ENCODE results near the gene MAGEE1. TPM values are rescaled to one million over a fixed set of nuclear protein-coding genes. Genes with fewer than 3 reads are reported as not detected.

MAGEE1 gene
- total RNA-seq, 1 donor from 2014 or later: 0.53 TPM

DNA sequence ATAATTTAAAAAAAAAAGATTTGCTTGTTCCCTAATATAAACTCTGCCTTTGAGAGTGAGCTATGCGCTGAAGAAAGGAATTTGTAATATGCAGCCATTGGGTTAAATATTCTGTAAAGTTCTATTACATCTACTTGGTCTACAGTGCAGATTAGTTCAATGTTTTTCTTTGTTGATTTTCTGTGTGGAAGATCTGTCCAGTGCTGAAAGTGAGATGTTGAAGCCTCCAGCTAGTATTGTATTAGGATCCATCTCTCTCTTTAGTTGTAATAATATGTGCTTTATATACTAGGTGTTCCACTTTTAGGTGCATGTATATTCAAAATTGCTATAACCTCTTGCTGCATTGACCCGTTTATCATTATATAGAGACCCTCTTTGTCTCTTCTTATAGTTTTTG lies 49.8 kb downstream of the MAGEE1 start:
- DNase-seq (ENCODE audit: low read depth): no peak
- H3K36me3 ChIP-seq (ENCODE audit: control insufficient read depth, insufficient read depth, low read length): no peaks in the 10 kb centered on the region
- no peak for FAIRE-seq
- no peaks in the 10 kb centered on the region for H3K27me3 ChIP-seq (ENCODE audit: control insufficient read depth, insufficient read depth, low read length)
- H3K4me3 ChIP-seq (ENCODE audit: low read depth, low read length): no peak overlapping the region
- TF ChIP-seq, protein P1, sequence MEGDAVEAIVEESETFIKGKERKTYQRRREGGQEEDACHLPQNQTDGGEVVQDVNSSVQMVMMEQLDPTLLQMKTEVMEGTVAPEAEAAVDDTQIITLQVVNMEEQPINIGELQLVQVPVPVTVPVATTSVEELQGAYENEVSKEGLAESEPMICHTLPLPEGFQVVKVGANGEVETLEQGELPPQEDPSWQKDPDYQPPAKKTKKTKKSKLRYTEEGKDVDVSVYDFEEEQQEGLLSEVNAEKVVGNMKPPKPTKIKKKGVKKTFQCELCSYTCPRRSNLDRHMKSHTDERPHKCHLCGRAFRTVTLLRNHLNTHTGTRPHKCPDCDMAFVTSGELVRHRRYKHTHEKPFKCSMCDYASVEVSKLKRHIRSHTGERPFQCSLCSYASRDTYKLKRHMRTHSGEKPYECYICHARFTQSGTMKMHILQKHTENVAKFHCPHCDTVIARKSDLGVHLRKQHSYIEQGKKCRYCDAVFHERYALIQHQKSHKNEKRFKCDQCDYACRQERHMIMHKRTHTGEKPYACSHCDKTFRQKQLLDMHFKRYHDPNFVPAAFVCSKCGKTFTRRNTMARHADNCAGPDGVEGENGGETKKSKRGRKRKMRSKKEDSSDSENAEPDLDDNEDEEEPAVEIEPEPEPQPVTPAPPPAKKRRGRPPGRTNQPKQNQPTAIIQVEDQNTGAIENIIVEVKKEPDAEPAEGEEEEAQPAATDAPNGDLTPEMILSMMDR (IDR thresholded peaks at IDR 0.05; ENCODE audit: insufficient read depth, low read length, severe bottlenecking): no peak

Data from bronchial epithelial cell (primary cell).